C4-2B (cell line): ENCODE data around the gene PER2.
A peak's percentile ranks its signal among the peaks of the same experiment; 100 is the strongest.

ENCODE experiments used
- H3K27ac ChIP-seq: fragments of 450-650 bp; 2 replicates; pipeline ENCODE4 v1.5.1; 2017
- ZFX ChIP-seq: fragments of 450-650 bp; IDR thresholded peaks from 2 replicates; pipeline ENCODE4 v1.6.1; 2017
- TF ChIP-seq, protein P1 (sequence below): fragments of 450-650 bp; conservative IDR thresholded peaks from 2 replicates; pipeline ENCODE4 v1.5.1; 2017; ENCODE audit warnings: mild to moderate bottlenecking

Gene PER2

DNA sequence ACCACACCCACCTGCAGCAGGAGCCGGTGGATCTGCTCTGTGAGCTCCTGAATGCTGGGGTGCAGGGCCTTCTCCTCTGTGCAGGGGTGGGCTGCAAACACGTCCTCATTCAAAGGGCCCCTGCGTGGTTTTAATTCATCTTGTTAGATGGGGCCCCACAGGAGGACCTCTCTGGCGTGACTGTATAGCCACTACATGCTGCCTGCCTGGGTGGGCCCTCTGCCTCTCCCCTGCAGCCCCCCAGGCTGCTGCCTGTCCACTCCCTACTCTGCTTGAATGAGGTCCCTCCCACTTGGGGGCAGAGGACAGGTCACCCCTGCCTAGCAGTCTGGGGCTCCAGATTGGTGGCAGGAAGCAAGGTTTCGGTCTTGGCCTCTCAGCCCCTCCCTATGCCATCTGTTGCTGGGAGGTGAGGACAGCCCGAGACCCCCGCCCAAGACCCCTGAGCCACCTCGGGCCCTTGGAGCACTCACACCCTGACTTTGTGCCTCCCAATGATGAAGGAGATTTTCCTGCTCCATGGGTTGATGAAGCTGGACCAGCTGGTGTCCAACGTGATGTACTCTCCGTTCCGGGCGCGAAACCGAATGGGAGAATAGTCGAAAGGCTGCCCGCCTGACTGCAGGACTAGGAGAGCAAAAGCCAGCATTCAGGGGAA lies 26.6 kb downstream of the PER2 start:
- TF ChIP-seq ZFX: no peak
- TF ChIP-seq, protein P1, sequence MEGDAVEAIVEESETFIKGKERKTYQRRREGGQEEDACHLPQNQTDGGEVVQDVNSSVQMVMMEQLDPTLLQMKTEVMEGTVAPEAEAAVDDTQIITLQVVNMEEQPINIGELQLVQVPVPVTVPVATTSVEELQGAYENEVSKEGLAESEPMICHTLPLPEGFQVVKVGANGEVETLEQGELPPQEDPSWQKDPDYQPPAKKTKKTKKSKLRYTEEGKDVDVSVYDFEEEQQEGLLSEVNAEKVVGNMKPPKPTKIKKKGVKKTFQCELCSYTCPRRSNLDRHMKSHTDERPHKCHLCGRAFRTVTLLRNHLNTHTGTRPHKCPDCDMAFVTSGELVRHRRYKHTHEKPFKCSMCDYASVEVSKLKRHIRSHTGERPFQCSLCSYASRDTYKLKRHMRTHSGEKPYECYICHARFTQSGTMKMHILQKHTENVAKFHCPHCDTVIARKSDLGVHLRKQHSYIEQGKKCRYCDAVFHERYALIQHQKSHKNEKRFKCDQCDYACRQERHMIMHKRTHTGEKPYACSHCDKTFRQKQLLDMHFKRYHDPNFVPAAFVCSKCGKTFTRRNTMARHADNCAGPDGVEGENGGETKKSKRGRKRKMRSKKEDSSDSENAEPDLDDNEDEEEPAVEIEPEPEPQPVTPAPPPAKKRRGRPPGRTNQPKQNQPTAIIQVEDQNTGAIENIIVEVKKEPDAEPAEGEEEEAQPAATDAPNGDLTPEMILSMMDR: no peak
- peak overlapping the region; percentile 78 for H3K27ac ChIP-seq

DNA sequence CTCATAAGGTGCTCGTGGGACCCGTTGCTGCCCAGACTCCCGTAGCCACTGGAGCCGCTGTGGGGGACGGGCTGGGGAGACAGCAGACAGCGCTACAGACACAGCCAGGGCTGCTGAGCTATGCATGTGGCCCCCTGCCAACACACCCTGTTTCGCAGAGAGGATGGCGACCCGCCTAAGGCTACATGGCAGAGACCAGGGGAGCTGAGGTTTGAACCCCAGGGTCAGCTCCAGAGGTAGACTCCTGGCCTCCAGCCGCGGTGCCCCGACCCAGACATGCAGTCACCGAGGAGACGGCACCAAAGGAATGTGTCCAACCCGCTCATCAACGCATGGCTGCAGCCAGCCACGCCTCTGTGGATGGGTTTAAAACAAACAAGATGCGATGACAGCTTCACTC lies 27.5 kb downstream of the PER2 start:
- H3K27ac ChIP-seq: no peak overlapping the region
- TF ChIP-seq, protein P1: no peak
- no peak for TF ChIP-seq ZFX

DNA sequence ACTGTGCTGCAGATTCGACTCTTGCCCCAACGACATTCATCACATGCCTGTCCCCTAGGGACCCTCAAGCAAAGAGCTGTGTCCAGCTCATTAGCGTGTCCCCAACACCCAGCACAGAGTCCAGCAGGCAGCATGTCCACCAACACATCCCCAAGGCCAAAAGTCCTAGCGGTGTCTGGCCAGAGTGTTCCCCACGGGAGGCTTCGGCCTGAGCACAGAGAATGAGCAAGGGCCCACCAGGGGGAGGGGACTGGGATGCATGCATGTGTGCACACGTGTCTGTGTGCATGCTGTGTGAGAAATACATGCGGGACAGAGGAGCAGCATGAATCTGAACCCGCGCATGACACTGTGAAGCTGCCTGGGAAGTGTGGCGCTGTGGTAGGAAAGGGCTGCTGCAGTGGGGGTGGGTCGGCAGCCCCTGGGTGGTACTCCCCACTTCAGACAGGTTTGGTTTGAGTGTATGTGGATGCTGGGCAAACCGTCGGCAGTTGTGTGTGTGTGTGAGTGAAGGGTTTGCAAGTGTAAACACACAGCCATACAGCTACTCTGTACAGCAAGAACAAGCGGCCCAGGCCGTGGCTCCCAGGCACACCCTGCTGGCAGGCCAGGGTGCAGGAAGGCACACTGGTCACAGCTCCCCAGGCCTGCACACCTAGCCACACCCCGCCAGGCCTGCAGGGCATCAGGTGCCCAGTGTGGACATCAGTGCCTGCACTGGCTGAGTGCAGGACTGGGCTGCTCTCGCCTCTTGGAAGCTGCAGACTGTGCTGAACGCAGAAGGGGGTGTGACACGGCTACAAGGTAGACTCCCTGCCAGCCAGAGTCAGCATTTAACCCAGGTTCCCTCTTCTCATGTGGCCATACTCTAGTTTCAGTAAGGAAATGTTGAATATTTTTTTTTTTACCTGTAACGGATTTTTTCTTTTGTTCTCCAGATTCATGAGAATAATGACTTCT lies 29.1 kb downstream of the PER2 start:
- TF ChIP-seq ZFX: no peak
- TF ChIP-seq, protein P1: peak; percentile 20
- H3K27ac ChIP-seq: no peak overlapping the region

DNA sequence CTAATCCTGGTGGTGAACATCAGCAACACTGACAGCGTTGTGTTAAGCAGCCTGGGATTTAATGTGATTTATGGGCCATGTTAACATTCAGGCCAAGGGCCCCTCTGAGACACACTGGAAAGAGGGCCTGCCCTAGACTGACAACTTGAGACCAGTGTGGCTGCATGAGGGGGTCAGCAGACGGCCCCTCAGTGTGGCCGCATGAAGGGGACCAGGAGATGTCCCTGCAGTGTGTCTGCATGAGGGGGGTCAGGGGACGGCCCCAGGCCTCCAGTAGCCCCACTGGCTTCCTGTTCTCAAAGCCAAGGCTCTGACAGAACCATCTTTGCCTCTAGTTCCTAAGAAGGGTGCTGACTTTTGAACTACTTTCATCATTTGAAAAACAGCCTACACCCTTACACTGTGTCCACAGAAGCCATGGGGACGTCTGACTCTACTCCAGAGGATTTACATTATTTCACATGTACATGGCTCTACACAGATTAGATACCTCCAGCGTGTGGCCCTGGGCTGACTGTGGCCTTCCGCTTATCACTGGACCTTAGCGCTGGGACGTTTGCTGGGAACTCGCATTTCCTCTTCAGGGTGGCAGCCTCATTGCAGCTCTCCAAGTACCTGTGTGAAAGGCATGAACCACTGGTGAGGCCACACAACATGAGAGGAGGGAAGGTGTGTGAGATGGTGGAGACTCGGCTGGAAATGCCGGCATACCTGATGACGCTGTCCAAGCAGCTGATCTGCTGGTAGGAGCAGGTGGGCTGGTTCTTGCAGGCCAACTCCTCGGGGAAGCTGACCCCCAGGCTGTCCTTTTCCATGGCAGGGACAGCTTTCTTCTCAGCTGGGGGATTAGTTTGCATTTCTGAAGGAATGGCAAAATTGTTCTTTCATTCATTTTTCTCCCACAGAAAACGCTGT lies 30.4 kb downstream of the PER2 start:
- TF ChIP-seq, protein P1: no peak
- TF ChIP-seq ZFX: no peak
- no peak overlapping the region for H3K27ac ChIP-seq

DNA sequence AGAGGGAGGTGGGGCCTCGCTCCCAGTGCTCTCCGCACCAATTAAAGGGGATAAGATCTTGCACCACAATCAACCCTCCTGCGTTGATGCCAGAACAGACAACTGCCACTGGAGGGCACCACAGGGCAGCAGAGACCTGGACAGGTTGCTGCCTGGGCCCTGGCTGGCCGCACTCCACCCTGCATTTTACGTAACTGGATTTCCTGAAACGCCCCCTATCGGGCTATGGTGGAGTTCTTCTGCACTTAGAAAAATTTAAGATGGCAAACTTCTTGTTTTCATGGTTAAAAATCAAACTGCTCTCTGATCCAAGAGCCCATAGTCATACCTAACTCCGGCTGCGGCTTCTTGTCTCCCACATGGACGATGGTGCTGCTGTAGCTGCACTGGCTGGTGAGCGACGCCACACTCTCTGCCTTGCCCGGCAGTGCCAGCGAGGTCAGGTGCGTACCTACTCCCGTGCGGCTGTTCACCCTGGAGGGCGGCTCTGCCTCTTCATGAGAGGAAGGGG lies 31.8 kb downstream of the PER2 start:
- H3K27ac ChIP-seq: no peak overlapping the region

DNA sequence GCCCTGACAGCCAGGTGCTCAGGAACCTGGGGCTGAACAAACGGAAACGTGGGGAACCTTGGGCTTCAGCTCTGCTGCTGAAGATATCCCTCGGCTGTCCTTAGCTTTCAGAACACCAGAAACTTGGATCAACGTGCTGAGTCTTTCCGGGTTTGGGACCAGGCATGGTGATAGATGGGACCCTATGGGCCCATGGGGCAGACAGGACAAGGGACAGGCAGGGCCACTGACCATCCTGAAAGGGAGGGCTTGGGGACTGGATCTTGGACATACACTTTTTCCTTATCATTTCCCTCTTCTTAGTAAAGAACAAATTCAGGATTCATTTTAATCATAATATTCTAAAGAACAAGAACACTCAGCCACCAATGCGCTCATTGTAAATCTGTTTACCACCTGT lies 32.3 kb downstream of the PER2 start:
- H3K27ac ChIP-seq: no peak overlapping the region
- TF ChIP-seq, protein P1: no peak
- no peak for TF ChIP-seq ZFX

More for the DNA sequence above, 31.8 kb downstream of the PER2 start:
- TF ChIP-seq, protein P1: peak; percentile 98
- no peak for TF ChIP-seq ZFX
